B cell (primary cell): ENCODE data around the gene C8A. TPM values are rescaled to one million over a fixed set of nuclear protein-coding genes. Genes with fewer than 3 reads are reported as not detected.

Experiments used
- ATAC-seq: fragments of 200-7000 bp; cut with Tn5 transposase; one replicate; pipeline ENCODE4 v1.10.0; 2021; ENCODE audit warnings: low read depth, mild to moderate bottlenecking, moderate number of reproducible peaks, moderate library complexity
- CTCF ChIA-PET: fragments of 350-600 bp; sonication (Branson Sonifier 250); formaldehyde crosslinking; loops from one replicate; lab custom pipeline; 2021; ENCODE audit warnings: antibody characterized with exemption, inconsistent platforms; lab: Charles Lee
- POLR2A ChIA-PET: fragments of 350-600 bp; sonication (Branson Sonifier 250); formaldehyde crosslinking; loops from one replicate; lab custom pipeline; 2021; ENCODE audit warnings: antibody characterized with exemption; lab: Charles Lee
- DNase-seq: peaks from one replicate; pipeline ENCODE4 v3.0.0; 2013
- H2AFZ ChIP-seq: 2 replicates; pipeline ENCODE4 v1.6.1; 2012; ENCODE audit warnings: mild to moderate bottlenecking, low read depth, low read length; ENCODE audit not compliant: insufficient read depth, poor library complexity, severe bottlenecking
- H3K27ac ChIP-seq, 2 donors: 1 replicate in 1 of 2; 2 replicates in 1 of 2; pipeline ENCODE4 v1.5.1; 2012 to 2013; ENCODE audit warnings: low read length in 2 of 2, mild to moderate bottlenecking in 2 of 2, moderate library complexity in 1 of 2
- H3K27me3 ChIP-seq, 4 experiments: fragments of 200-600 bp in 1 of 4; sonication (generic) in 1 of 4; replicated peaks in 1 of 4; 1 replicate in 2 of 4; 2 replicates in 2 of 4; pipeline versions ENCODE4 v1.6.1 to v1.7.0; 2013 to 2016; ENCODE audit warnings: low read length in 3 of 4, mild to moderate bottlenecking in 2 of 4, mixed read lengths in 1 of 4, moderate library complexity in 1 of 4; ENCODE audit not compliant: insufficient read depth in 4 of 4, control insufficient read depth in 3 of 4; ENCODE audit errors: control extremely low read depth in 1 of 4
- H3K36me3 ChIP-seq, 2 experiments: replicated peaks in 1 of 2; 1 replicate in 1 of 2; 2 replicates in 1 of 2; pipeline versions ENCODE4 v1.6.1 to v1.7.1; 2013; ENCODE audit warnings: low read length in 1 of 2; ENCODE audit not compliant: insufficient read depth in 2 of 2, control insufficient read depth in 1 of 2; ENCODE audit errors: control extremely low read depth in 1 of 2, extremely low read depth in 1 of 2
- H3K4me1 ChIP-seq, 2 donors: fragments of 200-600 bp in 1 of 2; sonication (generic) in 1 of 2; 1 replicate in 1 of 2; 2 replicates in 1 of 2; pipeline versions ENCODE4 v1.5.1 to v1.6.1; 2013 to 2017; ENCODE audit warnings: low read length in 2 of 2; ENCODE audit not compliant: control insufficient read depth in 2 of 2, insufficient read depth in 2 of 2
- H3K4me2 ChIP-seq: replicated peaks from 2 replicates; pipeline ENCODE3; 2012; ENCODE audit warnings: mild to moderate bottlenecking, low read depth, low read length; ENCODE audit not compliant: poor library complexity, severe bottlenecking
- H3K4me3 ChIP-seq, 5 experiments: fragments of 200-600 bp in 1 of 5; sonication (generic) in 1 of 5; 1 replicate in 3 of 5; 2 replicates in 2 of 5; pipeline versions ENCODE4 v1.5.1 to v1.7.0; 2011 to 2016; ENCODE audit warnings: low read length in 4 of 5, mild to moderate bottlenecking in 4 of 5, low read depth in 2 of 5, control low read depth in 1 of 5, moderate library complexity in 1 of 5; ENCODE audit not compliant: insufficient read depth in 1 of 5; ENCODE audit errors: control extremely low read depth in 1 of 5, extremely low read depth in 1 of 5
- H3K79me2 ChIP-seq: fragments of 200-600 bp; sonication (generic); one replicate; pipeline ENCODE4 v1.6.0; 2016; ENCODE audit warnings: low read length; ENCODE audit not compliant: control insufficient read depth, insufficient read depth
- H3K9ac ChIP-seq: fragments of 200-600 bp; sonication (generic); 2 replicates; pipeline ENCODE4 v1.6.1; 2017; ENCODE audit warnings: mild to moderate bottlenecking, low read length, moderate library complexity
- H3K9me3 ChIP-seq, 3 donors: one replicate each; pipeline versions ENCODE4 v1.6.1 to v1.7.1; 2013; ENCODE audit warnings: low read length in 2 of 3; ENCODE audit not compliant: control insufficient read depth in 2 of 3, insufficient read depth in 1 of 3; ENCODE audit errors: control extremely low read depth in 1 of 3
- H4K20me1 ChIP-seq: 2 replicates; pipeline ENCODE4 v1.6.0; 2012; ENCODE audit warnings: mild to moderate bottlenecking, low read length; ENCODE audit not compliant: insufficient read depth, control insufficient read depth, poor library complexity, severe bottlenecking
- H3K27ac Mint-ChIP-seq: one replicate; pipeline ENCODE4 v1.8.0; 2021; ENCODE audit warnings: mixed read lengths
- H3K27me3 Mint-ChIP-seq: one replicate; pipeline ENCODE4 v1.8.0; 2021; ENCODE audit warnings: mixed read lengths
- H3K4me1 Mint-ChIP-seq: one replicate; pipeline ENCODE4 v1.8.0; 2021; ENCODE audit warnings: mixed read lengths
- H3K4me3 Mint-ChIP-seq: one replicate; pipeline ENCODE4 v1.8.0; 2021; ENCODE audit warnings: mixed read lengths
- H3K9me3 Mint-ChIP-seq: one replicate; pipeline ENCODE4 v1.8.0; 2022; ENCODE audit warnings: mixed read lengths; ENCODE audit not compliant: insufficient read depth
- CTCF ChIP-seq: fragments of 200-600 bp; IDR thresholded peaks from one replicate; pipeline ENCODE4 v1.8.0; 2022; ENCODE audit warnings: antibody characterized with exemption, mild to moderate bottlenecking
- EZH2 ChIP-seq: IDR thresholded peaks from 2 replicates; pipeline ENCODE4 v1.6.1; 2012; ENCODE audit warnings: borderline replicate concordance, low read depth, mild to moderate bottlenecking, moderate library complexity, low read length; ENCODE audit not compliant: insufficient read depth, poor library complexity, severe bottlenecking
- WGBS: methylation state at CpG from one replicate; pipeline ENCODE4 v1.1.5; 2013; ENCODE audit warnings: missing lambda C conversion rate; ENCODE audit not compliant: insufficient coverage; 5-methylcytosine and 5-hydroxymethylcytosine counted together
- intact Hi-C: fragments of 100-400 bp; cut with micrococcal nuclease; formaldehyde crosslinking; loops from one replicate; pipeline ENCODE4 v1.10.0; 2022
- polyA plus RNA-seq: library from polyadenylated mRNA; depleted of rRNA; stranded (reverse); fragments of >200 nt; gene quantifications from 2 replicates; pipeline ENCODE4 v1.2.3, GENCODE V29; 2012
- total RNA-seq, 2 donors: library from RNA; stranded (reverse); fragments of 120-200 nt in 1 of 2; gene quantifications; 1 replicate in 1 of 2; 2 replicates in 1 of 2; pipeline versions ENCODE4 v1.2.3 to v1.2.4, GENCODE V29; 2013 to 2022

C8A gene
- total and polyA plus RNA-seq, 2 donors (not counting 1 experiment from before 2014, with no cell fraction given), result not detected

DNA sequence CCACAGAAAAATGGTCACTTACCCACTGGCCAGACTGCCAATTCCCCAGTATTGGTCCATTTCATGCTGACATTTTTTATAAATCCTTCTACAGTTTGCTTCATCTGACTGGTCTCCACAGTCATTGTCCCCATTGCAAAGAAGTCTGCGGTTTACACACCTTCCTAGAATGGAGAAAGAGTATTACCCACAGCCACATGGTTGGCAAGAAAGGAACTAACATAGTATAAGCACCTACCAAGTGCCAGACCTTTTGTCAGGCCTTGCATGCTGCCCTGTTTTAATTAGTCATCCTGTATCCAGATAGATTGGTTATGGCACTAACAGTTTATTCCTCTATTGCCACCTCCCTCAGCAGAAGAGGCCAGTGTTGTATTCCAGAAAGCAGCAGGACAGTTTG lies 100.1 kb downstream of the C8A start:
- Histone ChIP-seq H3K4me2 (no peak overlapping the region), H3K27ac (no peak overlapping the region), H3K36me3 (no peaks in the 10 kb centered on the region), H4K20me1 (no peaks in the 10 kb centered on the region), H3K4me3 (no peak overlapping the region), H3K27me3 (no peaks in the 10 kb centered on the region), H3K4me1 (no peaks in the 10 kb centered on the region), H3K79me2 (no peaks in the 10 kb centered on the region), H3K9me3 (no peaks in the 10 kb centered on the region), H2AFZ (no peak overlapping the region), H3K9ac (no peak overlapping the region)
- ChIA-PET POLR2A (no interaction called here), CTCF (no interaction called here)
- Mint-ChIP-seq H3K27ac (no peak overlapping the region), H3K4me1 (no peaks in the 10 kb centered on the region), H3K27me3 (peaks cover 16% of the 10 kb centered on the region), H3K9me3 (no peaks in the 10 kb centered on the region), H3K4me3 (no peak overlapping the region)
- DNase-seq (no peak), ATAC-seq (no peak)
- intact Hi-C loops, result no loop called here
- no CpG with 5 or more reads among the region's 1 CpG for WGBS
- TF ChIP-seq CTCF (no peak), EZH2 (no peak)

GRCh38 chr1:56957931-56958330 lies 103.3 kb downstream of the C8A start:
- TF ChIP-seq CTCF, result no peak
- Mint-ChIP-seq H3K4me3 (no peak overlapping the region), H3K27ac (no peak overlapping the region), H3K4me1 (no peaks in the 10 kb centered on the region), H3K9me3 (no peaks in the 10 kb centered on the region), H3K27me3 (peaks cover 16% of the 10 kb centered on the region)
- Histone ChIP-seq H3K9ac (no peak overlapping the region), H3K79me2 (no peaks in the 10 kb centered on the region), H3K36me3 (no peaks in the 10 kb centered on the region), H3K4me1 (no peaks in the 10 kb centered on the region), H3K4me2 (no peak overlapping the region), H2AFZ (no peak overlapping the region), H3K27ac (no peak overlapping the region), H3K4me3 (no peak overlapping the region), H3K27me3 (no peaks in the 10 kb centered on the region), H3K9me3 (no peaks in the 10 kb centered on the region), H4K20me1 (no peaks in the 10 kb centered on the region)
- CTCF ChIA-PET, result no interaction called here
- no peak for DNase-seq
- 81% methylated on average over 2 of the region's 3 CpGs for WGBS
- ATAC-seq, result no peak
- intact Hi-C loops, result no loop called here
- POLR2A ChIA-PET, result no interaction called here
